22Rv1 (cell line): ENCODE measurements around the gene RAP1GAP.

ENCODE experiments used
- H3K27ac ChIP-seq: fragments of 450-650 bp; 2 replicates; pipeline ENCODE4 v1.5.1; 2017
- ZFX ChIP-seq: fragments of 450-650 bp; IDR thresholded peaks from 2 replicates; pipeline ENCODE4 v1.6.1; 2017; ENCODE audit warnings: antibody characterized with exemption, borderline replicate concordance
- TF ChIP-seq, protein P1 (sequence below): fragments of 450-650 bp; IDR thresholded peaks from 2 replicates; pipeline ENCODE4 v1.5.1; 2017; ENCODE audit warnings: mild to moderate bottlenecking

Gene RAP1GAP

GRCh38 chr1:21704145-21704544 is 35.0 kb upstream of the RAP1GAP start:
- no peak overlapping the region for H3K27ac ChIP-seq
- TF ChIP-seq, protein P1, sequence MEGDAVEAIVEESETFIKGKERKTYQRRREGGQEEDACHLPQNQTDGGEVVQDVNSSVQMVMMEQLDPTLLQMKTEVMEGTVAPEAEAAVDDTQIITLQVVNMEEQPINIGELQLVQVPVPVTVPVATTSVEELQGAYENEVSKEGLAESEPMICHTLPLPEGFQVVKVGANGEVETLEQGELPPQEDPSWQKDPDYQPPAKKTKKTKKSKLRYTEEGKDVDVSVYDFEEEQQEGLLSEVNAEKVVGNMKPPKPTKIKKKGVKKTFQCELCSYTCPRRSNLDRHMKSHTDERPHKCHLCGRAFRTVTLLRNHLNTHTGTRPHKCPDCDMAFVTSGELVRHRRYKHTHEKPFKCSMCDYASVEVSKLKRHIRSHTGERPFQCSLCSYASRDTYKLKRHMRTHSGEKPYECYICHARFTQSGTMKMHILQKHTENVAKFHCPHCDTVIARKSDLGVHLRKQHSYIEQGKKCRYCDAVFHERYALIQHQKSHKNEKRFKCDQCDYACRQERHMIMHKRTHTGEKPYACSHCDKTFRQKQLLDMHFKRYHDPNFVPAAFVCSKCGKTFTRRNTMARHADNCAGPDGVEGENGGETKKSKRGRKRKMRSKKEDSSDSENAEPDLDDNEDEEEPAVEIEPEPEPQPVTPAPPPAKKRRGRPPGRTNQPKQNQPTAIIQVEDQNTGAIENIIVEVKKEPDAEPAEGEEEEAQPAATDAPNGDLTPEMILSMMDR = no peak
- TF ChIP-seq ZFX = no peak

DNA sequence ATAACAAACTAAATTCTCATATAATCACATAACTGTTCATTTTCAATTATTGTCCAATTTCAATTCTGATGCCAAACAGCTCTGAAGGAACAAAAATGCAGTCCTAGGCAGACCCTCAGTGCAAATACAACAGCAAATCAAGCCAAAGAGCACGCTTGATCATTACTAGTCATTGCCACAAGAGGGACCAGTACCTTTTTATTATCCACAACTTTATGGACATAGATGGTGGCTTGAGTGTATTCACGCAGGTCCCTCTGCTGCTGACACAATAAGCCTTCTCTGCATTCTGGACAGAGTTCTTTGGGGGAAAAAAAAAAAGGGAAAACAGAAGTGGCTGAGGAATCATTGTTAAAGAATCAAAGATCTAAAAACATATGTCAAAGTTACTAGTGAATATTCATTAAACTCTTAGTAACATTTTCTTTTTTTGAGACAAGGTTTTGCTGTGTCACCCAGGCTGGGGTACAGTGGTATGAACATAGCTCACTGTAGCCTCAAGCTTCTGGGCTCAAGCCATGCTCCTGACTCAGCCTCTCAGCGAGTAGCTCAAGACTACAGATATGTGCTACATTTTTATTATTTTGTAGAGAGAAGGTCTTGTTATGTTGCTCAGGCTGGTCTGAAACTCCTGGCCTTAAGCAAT is 34.3 kb upstream of the RAP1GAP start:
- H3K27ac ChIP-seq = no peak overlapping the region
- TF ChIP-seq, protein P1 = peak; percentile 51
- no peak for TF ChIP-seq ZFX

DNA sequence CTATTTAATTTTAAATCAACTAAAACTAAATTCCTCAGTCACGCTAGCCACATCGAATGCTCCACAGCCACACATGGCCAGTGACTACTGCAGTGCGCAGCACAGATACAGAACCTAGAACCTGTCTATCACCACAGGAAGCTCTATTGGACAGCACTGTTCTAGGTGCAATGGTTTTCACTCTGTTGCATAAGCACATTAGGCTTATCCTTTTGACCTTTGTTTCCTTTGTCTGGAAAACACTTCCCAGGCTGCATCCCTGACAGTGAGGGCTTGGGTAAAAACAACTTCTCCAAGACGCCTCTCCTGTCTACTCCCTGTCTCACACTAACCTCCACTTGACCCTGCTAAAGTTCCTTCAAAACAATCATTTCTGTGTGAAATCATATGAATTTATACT is 33.6 kb upstream of the RAP1GAP start:
- TF ChIP-seq, protein P1 = no peak
- no peak for TF ChIP-seq ZFX
- H3K27ac ChIP-seq = no peak overlapping the region

GRCh38 chr1:21701401-21701800 is 32.2 kb upstream of the RAP1GAP start:
- H3K27ac ChIP-seq = no peak overlapping the region
- TF ChIP-seq, protein P1 = no peak
- TF ChIP-seq ZFX = no peak

DNA sequence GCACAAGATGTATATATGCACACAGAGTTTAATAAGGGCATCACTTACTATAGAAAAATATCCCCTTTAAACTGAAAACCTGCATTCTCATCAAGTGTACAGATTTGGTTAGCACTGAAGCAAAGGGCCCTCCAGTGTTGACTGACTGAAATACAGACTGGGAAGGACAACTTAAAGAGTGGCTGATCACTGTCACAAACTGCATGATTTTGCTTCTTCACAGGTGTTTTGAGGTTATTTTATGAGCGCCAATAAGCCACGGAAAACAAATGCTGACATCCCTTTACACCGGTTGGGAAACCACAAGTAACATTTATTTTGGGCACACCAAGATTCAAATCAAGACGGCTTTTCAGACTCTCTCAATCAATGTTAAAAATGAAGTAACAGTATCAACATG is 30.9 kb upstream of the RAP1GAP start:
- TF ChIP-seq, protein P1 = no peak
- TF ChIP-seq ZFX = no peak
- no peak overlapping the region for H3K27ac ChIP-seq

- H3K27ac ChIP-seq = no peak overlapping the region
- TF ChIP-seq ZFX = no peak
- TF ChIP-seq, protein P1 = no peak
Observed at GRCh38 chr1:21696931-21697330, 27.8 kb upstream of the RAP1GAP start.

DNA sequence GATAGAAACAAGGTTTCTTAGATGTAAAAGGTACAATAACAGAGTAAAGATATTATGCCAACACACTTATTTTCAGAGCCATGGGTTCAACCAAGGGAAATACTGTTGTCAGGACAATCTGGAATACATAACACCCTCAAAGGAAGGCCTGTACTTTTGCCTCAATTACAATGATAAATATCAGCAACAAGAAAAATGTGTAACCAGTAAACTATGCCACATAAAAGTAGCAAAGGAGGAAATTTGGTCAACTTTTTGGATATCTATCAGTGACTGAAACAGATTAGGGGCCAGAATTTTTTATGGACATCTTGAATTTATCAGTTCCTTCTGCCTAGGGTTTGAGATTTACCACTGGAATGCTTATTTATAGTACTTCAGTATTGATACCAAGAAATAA is 24.6 kb upstream of the RAP1GAP start:
- H3K27ac ChIP-seq = no peak overlapping the region
- TF ChIP-seq, protein P1 = no peak
- no peak for TF ChIP-seq ZFX
